ENCODE results near the gene ATXN10. TPM values are rescaled to one million over a fixed set of nuclear protein-coding genes. Genes with fewer than 3 reads are reported as not detected.
"Not testable (repeated sequence)": the region's sequence is repeated elsewhere in the genome, so short reads cannot be mapped to it uniquely, and the experiment has no call there.

Gene ATXN10
- 107 TPM for total RNA-seq
- long read RNA-seq, transcript ATXN10-201 (12 exons, 3,329 nt), result major isoform, 357 of 409 reads
- long read RNA-seq, transcript ATXN10-202 (11 exons, 3,135 nt), result minor isoform, 5 of 409 reads
- long read RNA-seq, partial matches to known transcripts, result 12 of 409 reads
- long read RNA-seq, other reads (novel, unspliced or antisense), result 35 of 409 reads

GRCh38 chr22:45671783-45672563, at the start of gene ATXN10:
TSS of gene ATXN10 (plus strand) at chr22:45671834. CDS start at chr22:45672064, 230 bp downstream.
- DNase-seq (ENCODE audit: low spot score), result no peak

GRCh38 chr22:45621836-45622600, 49.6 kb upstream of the ATXN10 start:
- DNase-seq (ENCODE audit: low spot score), result no peak

GRCh38 chr22:45623464-45624145, 48.0 kb upstream of the ATXN10 start:
- not testable (repeated sequence) for DNase-seq (ENCODE audit: low spot score)

- no peak for DNase-seq (ENCODE audit: low spot score)
Measured at GRCh38 chr22:45626198-45626651, 45.4 kb upstream of the ATXN10 start.

GRCh38 chr22:45627489-45628233, 44.0 kb upstream of the ATXN10 start:
- DNase-seq (ENCODE audit: low spot score), result no peak

- no peak for DNase-seq (ENCODE audit: low spot score)
Measured at GRCh38 chr22:45628515-45628914, 43.1 kb upstream of the ATXN10 start.

GRCh38 chr22:45629469-45630089, 42.1 kb upstream of the ATXN10 start:
- no peak for DNase-seq (ENCODE audit: low spot score)

- no peak for DNase-seq (ENCODE audit: low spot score)
Measured at GRCh38 chr22:45630436-45630835, 41.2 kb upstream of the ATXN10 start.

GRCh38 chr22:45631140-45631840, 40.3 kb upstream of the ATXN10 start:
- peak; percentile 67 for DNase-seq (ENCODE audit: low spot score)

GRCh38 chr22:45631841-45632238, 39.8 kb upstream of the ATXN10 start:
- peak; percentile 49 for DNase-seq (ENCODE audit: low spot score)

GRCh38 chr22:45632791-45633515, 38.7 kb upstream of the ATXN10 start:
- peak; percentile 45 for DNase-seq (ENCODE audit: low spot score)

GRCh38 chr22:45636683-45637082, 35.0 kb upstream of the ATXN10 start:
- peak; percentile 14 for DNase-seq (ENCODE audit: low spot score)

- DNase-seq (ENCODE audit: low spot score), result no peak
Measured at GRCh38 chr22:45638197-45638596, 33.4 kb upstream of the ATXN10 start.

GRCh38 chr22:45638834-45639746, 32.5 kb upstream of the ATXN10 start:
- DNase-seq (ENCODE audit: low spot score), result peak; percentile 89

- peak; percentile 67 for DNase-seq (ENCODE audit: low spot score)
Measured at GRCh38 chr22:45639747-45640102, 31.9 kb upstream of the ATXN10 start.

GRCh38 chr22:45640291-45640940, 31.2 kb upstream of the ATXN10 start:
- peak; percentile 83 for DNase-seq (ENCODE audit: low spot score)

GRCh38 chr22:45640941-45641621, 30.6 kb upstream of the ATXN10 start:
- DNase-seq (ENCODE audit: low spot score), result peak; percentile 83
